ENCODE results near the gene DLEC1.

GRCh38 chr3:38067508-38068233 lies 28.7 kb downstream of the DLEC1 start:
- TF ChIP-seq CTCF (IDR thresholded peaks at IDR 0.05; ENCODE audit: low read depth, low read length) (no peak), EZH2phosphoT487 (IDR thresholded peaks at IDR 0.05; ENCODE audit: low read depth) (no peak)
